BJ (cell line): Measurements from ENCODE around the gene FER. TPM values are rescaled to one million over a fixed set of nuclear protein-coding genes. Genes with fewer than 3 reads are reported as not detected.

ENCODE experiments used
- CTCF ChIA-PET: fragments of 350-600 bp; formaldehyde crosslinking; extraction: SDS; loops from one replicate; lab custom pipeline; 2021; ENCODE audit warnings: antibody characterized with exemption, inconsistent platforms; lab: Yijun Ruan, JAX
- POLR2A ChIA-PET: fragments of 300-600 bp; sonication (Branson Sonifier 250); formaldehyde crosslinking; extraction: SDS; loops from one replicate; lab custom pipeline; 2021; ENCODE audit warnings: antibody characterized with exemption; lab: Charles Lee
- DNase-seq: peaks from one replicate; pipeline ENCODE4 v3.0.0-alpha.2; 2011; ENCODE audit warnings: low read depth
- H3K27me3 ChIP-seq: 2 replicates; pipeline ENCODE4 v1.6.0; 2011; ENCODE audit warnings: low read length; ENCODE audit not compliant: control insufficient read depth, insufficient read depth
- H3K36me3 ChIP-seq: 2 replicates; pipeline ENCODE4 v1.5.1; 2011; ENCODE audit warnings: low read length; ENCODE audit not compliant: control insufficient read depth, insufficient read depth
- H3K4me3 ChIP-seq: 2 replicates; pipeline ENCODE4 v1.5.1; 2011; ENCODE audit warnings: low read depth, mild to moderate bottlenecking, control low read depth, low read length
- polyA plus RNA-seq: library from polyadenylated mRNA; depleted of rRNA; stranded (reverse); fragments of >200 nt; gene quantifications from 2 replicates; pipeline ENCODE4 v1.2.3, GENCODE V29; 2011
- TF ChIP-seq, protein P1 (sequence below): IDR thresholded peaks from 2 replicates; pipeline ENCODE4 v1.5.1; 2011; ENCODE audit warnings: low read depth, mild to moderate bottlenecking, control low read depth, inconsistent platforms, low read length, moderate library complexity; ENCODE audit not compliant: insufficient read depth

The FER gene
- polyA plus RNA-seq, 1 experiment: 4.0 TPM

DNA sequence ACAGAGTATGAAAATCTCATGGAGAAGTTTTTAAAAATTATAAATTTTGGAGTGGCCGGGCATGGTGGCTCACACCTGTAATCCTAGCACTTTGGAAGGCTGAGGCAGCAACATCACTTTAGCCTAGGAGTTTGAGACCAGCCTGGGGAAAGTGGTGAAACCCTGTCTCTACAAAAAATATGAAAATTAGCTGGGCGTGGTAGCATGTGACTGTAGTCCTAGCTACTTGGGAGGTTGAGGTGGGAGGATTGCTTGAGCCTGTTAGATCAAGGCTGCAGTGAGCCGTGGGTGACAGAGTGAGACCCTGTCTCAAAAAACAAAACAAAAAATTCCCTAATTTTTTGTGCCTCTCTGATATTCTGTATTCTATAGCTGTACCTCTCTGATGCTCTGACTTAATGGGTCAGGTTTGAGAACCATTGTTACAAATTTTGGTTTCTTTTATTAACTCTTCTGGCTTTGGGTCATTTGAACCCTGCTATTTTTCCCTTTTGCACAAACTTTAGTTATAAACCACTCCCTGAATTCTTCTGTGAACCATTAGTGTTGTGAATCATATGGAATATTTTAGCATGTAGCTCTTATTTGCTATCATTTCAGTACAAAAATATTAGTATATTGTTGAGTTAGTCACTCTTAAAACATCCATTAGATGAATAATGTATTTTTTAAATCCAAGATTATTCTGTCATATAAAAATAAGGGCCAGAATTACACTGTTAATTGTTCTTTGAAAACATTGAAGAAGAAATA is 51.0 kb downstream of the FER start:
- Histone ChIP-seq H3K4me3 (no peak overlapping the region), H3K27me3 (no peaks in the 10 kb centered on the region), H3K36me3 (no peaks in the 10 kb centered on the region)
- TF ChIP-seq, protein P1, sequence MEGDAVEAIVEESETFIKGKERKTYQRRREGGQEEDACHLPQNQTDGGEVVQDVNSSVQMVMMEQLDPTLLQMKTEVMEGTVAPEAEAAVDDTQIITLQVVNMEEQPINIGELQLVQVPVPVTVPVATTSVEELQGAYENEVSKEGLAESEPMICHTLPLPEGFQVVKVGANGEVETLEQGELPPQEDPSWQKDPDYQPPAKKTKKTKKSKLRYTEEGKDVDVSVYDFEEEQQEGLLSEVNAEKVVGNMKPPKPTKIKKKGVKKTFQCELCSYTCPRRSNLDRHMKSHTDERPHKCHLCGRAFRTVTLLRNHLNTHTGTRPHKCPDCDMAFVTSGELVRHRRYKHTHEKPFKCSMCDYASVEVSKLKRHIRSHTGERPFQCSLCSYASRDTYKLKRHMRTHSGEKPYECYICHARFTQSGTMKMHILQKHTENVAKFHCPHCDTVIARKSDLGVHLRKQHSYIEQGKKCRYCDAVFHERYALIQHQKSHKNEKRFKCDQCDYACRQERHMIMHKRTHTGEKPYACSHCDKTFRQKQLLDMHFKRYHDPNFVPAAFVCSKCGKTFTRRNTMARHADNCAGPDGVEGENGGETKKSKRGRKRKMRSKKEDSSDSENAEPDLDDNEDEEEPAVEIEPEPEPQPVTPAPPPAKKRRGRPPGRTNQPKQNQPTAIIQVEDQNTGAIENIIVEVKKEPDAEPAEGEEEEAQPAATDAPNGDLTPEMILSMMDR: no peak
- no peak for DNase-seq
- POLR2A ChIA-PET: no interaction called here
- CTCF ChIA-PET: no interaction called here

DNA sequence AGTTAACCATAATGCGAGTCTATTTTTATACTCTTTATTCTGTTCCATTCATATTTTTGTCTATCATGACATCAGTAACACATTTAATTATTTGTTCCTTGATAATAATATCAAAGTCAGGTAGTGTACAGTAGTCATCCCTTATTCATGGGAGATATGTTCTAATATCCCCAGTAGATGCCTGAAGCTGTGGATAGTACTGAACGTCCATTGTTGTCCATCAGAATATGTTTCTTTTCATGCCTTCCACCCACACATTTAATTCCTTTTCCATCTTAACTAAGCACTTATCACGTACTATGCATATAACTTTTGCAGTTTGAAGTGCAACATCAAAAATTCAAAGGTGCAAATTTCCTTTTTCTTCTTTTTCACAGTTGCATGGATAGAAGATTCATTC is 53.6 kb downstream of the FER start:
- Histone ChIP-seq H3K4me3 (no peak overlapping the region), H3K36me3 (no peaks in the 10 kb centered on the region), H3K27me3 (no peaks in the 10 kb centered on the region)
- DNase-seq: no peak
- POLR2A ChIA-PET: interaction anchor here (0.6 kb wide), 1 partner anchor 27 kb away, joined by 15 read pairs; no protein-coding TSS in a partner anchor
- TF ChIP-seq, protein P1: no peak
- CTCF ChIA-PET: no interaction called here

DNA sequence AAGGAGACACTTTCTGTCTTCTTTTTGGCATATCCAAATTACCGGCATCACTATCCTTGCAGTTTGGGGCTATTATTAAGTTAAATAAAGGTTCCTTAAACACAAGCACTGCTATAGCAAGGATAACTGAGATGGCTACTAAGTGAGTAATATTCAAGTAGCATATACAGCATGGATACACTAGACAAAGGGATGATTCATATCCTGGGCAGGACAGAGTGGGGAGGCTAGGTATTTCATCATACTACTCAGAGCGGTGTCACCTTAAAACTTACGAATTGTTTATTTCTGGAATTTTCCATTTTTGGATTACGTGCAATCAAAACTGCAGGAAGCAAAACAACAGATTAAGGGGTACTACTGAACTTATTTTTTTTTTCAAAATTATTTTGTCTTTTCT is 54.1 kb downstream of the FER start:
- Histone ChIP-seq H3K36me3 (no peaks in the 10 kb centered on the region), H3K27me3 (no peaks in the 10 kb centered on the region), H3K4me3 (no peak overlapping the region)
- TF ChIP-seq, protein P1: no peak
- peak; percentile 72 for DNase-seq
- ChIA-PET CTCF (no interaction called here), POLR2A (interaction anchor here (0.6 kb wide), 1 partner anchor 26 kb away, joined by 15 read pairs; no protein-coding TSS in a partner anchor)

DNA sequence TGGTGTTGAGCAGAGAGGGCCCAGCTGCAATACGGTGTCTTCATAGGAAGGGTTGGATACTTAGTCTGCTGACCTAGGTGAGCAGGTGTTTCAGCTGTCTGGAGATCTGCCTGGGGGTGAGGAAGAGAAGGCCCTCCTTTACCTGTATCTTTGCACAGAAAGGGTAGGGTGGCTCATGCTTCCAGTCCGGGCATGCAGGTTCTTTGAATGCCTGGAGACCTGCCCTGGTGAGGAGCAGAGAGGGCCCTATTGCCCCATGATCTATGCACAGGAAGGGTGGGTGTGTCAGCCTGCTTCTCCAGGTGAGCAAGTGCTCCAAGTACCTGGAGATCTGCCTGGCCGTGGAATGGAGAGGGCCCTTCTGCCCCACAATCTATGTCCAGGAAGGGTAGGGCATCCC is 63.0 kb downstream of the FER start:
- ChIA-PET CTCF (no interaction called here), POLR2A (no interaction called here)
- no peak for DNase-seq
- H3K27me3 ChIP-seq: no peaks in the 10 kb centered on the region
- TF ChIP-seq, protein P1: no peak
- no peaks in the 10 kb centered on the region for H3K36me3 ChIP-seq
- no peak overlapping the region for H3K4me3 ChIP-seq

GRCh38 chr5:108813673-108814072 is 66.0 kb downstream of the FER start:
- TF ChIP-seq, protein P1: no peak
- Histone ChIP-seq H3K27me3 (no peaks in the 10 kb centered on the region), H3K36me3 (no peaks in the 10 kb centered on the region), H3K4me3 (no peak overlapping the region)
- DNase-seq: no peak
- ChIA-PET CTCF (no interaction called here), POLR2A (no interaction called here)
